Adrenal gland (tissue), 19 donors: ENCODE measurements around the gene CERCAM. TPM values are rescaled to one million over a fixed set of nuclear protein-coding genes. Genes with fewer than 3 reads are reported as not detected.

Experiments
- DNase-seq, 7 donors: peaks; one replicate each; pipeline ENCODE4 v3.0.0-alpha.2; 2019 to 2020
- H3K27ac ChIP-seq, 5 donors: fragments of 200-600 bp; sonication (generic) in 4 of 5; 1 replicate in 3 of 5; 2 replicates in 2 of 5; pipeline versions ENCODE4 v1.5.1 to v1.8.0; 2016 to 2020; ENCODE audit warnings: mild to moderate bottlenecking in 1 of 5
- H3K27me3 ChIP-seq: fragments of 200-600 bp; 2 replicates; pipeline ENCODE4 v1.8.0; 2021
- H3K36me3 ChIP-seq, 2 donors: fragments of 200-600 bp; replicated peaks in 1 of 2; 1 replicate in 1 of 2; 2 replicates in 1 of 2; pipeline versions ENCODE4 v1.5.1 to v1.8.0; 2018 to 2022
- H3K4me1 ChIP-seq, 2 donors: fragments of 200-600 bp; replicated peaks in 1 of 2; 1 replicate in 1 of 2; 2 replicates in 1 of 2; pipeline versions ENCODE4 v1.5.1 to v1.8.0; 2018 to 2021
- H3K4me3 ChIP-seq, 4 donors: fragments of 200-600 bp; sonication (generic) in 3 of 4; one replicate each; pipeline ENCODE4 v1.5.1; 2016 to 2018
- H3K9me3 ChIP-seq, 3 donors: fragments of 200-600 bp; sonication (generic) in 1 of 3; replicated peaks in 1 of 3; 1 replicate in 2 of 3; 2 replicates in 1 of 3; pipeline versions ENCODE4 v1.5.1 to v1.8.0; 2016 to 2021
- CTCF ChIP-seq, 6 experiments: fragments of 450-650 bp in 4 of 6; fragments of 200-600 bp in 2 of 6; sonication (generic) in 1 of 6; IDR thresholded peaks; 1 replicate in 5 of 6; 2 replicates in 1 of 6; pipeline versions ENCODE4 v1.5.1 to v1.8.0; 2016 to 2021; ENCODE audit warnings: antibody characterized with exemption in 6 of 6, mild to moderate bottlenecking in 2 of 6, moderate library complexity in 1 of 6
- POLR2A ChIP-seq, 2 donors: fragments of 450-650 bp; IDR thresholded peaks; one replicate each; pipeline ENCODE4 v1.6.1; 2017; ENCODE audit warnings: antibody characterized with exemption in 2 of 2, mild to moderate bottlenecking in 2 of 2, moderate library complexity in 1 of 2
- WGBS, 4 donors: extraction: QIAGEN DNeasy Blood & Tissue Kit in 2 of 4; methylation state at CpG; one replicate each; pipeline versions ENCODE4 v1.1.5 to v1.1.7; 2013 to 2017; 5-methylcytosine and 5-hydroxymethylcytosine counted together
- intact Hi-C, 2 donors: fragments of 100-400 bp; cut with DNase I; formaldehyde crosslinking; loops; one replicate each; pipeline versions ENCODE4 v1.14.1 to v1.15.0; 2022 to 2023
- long read RNA-seq, 10 donors: library from polyadenylated mRNA in 3 of 10; unstranded in 2 of 10; stranded (forward) in 1 of 10; transcript quantifications; one replicate each; pipeline ENCODE4 v2.0.0 and lab custom pipeline, GENCODE V29; 2021 to 2026
- polyA plus RNA-seq, 3 donors: library from polyadenylated mRNA; stranded (reverse); fragments of 200-250 nt in 2 of 3; fragments of 350-450 nt in 1 of 3; fragmentation: Illumina TruSeq in 1 of 3; extraction: RNeasy Lipid Tissue Mini Kit (QIAGEN cat#74804) in 1 of 3; gene quantifications; one replicate each; pipeline ENCODE4 v1.2.3, GENCODE V29; 2013 to 2014
- total RNA-seq, 9 donors: library from RNA; depleted of rRNA in 4 of 9; stranded (reverse); fragments of >200 nt in 4 of 9; fragments of 120-200 nt in 1 of 9; fragmentation: NEBNext Ultra II Directional in 1 of 9; extraction: Animal tissue kit (Norgen Biotek cat#: 25700) in 1 of 9; gene quantifications; one replicate each; pipeline versions ENCODE4 v1.1.0 to v1.2.4, GENCODE V29; 2013 to 2023
- donor health status: healthy with polysubstance abuse.
- donor health status: Bipolar disorder and iron deficiency.
- donor health status: DM: yes; HTN: yes; CAD: no.
- donor health status: DM: no; HTN: no; CAD: no.
- donor health status: DM: no; HTN: no; CAD: no.
- donor health status: DM: yes; HTN: yes; CAD: no.

The CERCAM gene
- total RNA-seq (10 to 100 TPM in 8 of 9 donors, 1 to 10 TPM in 1; 8.1 to 43.5 (median 16.8) TPM), polyA plus RNA-seq (10 to 100 TPM in 2 of 3 donors, 1 to 10 TPM in 1; 5.1 to 34.2 (median 16.2) TPM)
- long read RNA-seq, donor 1, partial matches to known transcripts: 0 of 1 reads
- long read RNA-seq, donor 1, other reads (novel, unspliced or antisense): 0 of 1 reads
- long read RNA-seq, donor 2: 0 reads
- long read RNA-seq, donor 3, partial matches to known transcripts: 0 of 1 reads
- long read RNA-seq, donor 3, other reads (novel, unspliced or antisense): 0 of 1 reads
- long read RNA-seq, donor 4, partial matches to known transcripts: 3 of 7 reads
- long read RNA-seq, donor 4, other reads (novel, unspliced or antisense): 0 of 7 reads
- long read RNA-seq, donor 5, transcript CERCAM-201 (13 exons, 2,685 nt): major isoform, 40 of 51 reads
- long read RNA-seq, donor 5, partial matches to known transcripts: 4 of 51 reads
- long read RNA-seq, donor 5, other reads (novel, unspliced or antisense): 7 of 51 reads
- long read RNA-seq, donor 6, transcript CERCAM-201 (13 exons, 2,685 nt): major isoform, 6 of 11 reads
- long read RNA-seq, donor 6, partial matches to known transcripts: 3 of 11 reads
- long read RNA-seq, donor 6, other reads (novel, unspliced or antisense): 2 of 11 reads
- long read RNA-seq, donor 7, partial matches to known transcripts: 0 of 1 reads
- long read RNA-seq, donor 7, other reads (novel, unspliced or antisense): 0 of 1 reads
- long read RNA-seq, donor 8, partial matches to known transcripts: 0 of 2 reads
- long read RNA-seq, donor 8, other reads (novel, unspliced or antisense): 0 of 2 reads
- long read RNA-seq, donor 9, partial matches to known transcripts: 0 of 1 reads
- long read RNA-seq, donor 9, other reads (novel, unspliced or antisense): 0 of 1 reads
- long read RNA-seq, donor 10, partial matches to known transcripts: 0 of 1 reads
- long read RNA-seq, donor 10, other reads (novel, unspliced or antisense): 0 of 1 reads

- H3K4me3 ChIP-seq: peak within 1 kb of the TSS in 3 of 4 donors; percentile 25 to 63 (median 43)
- peak in 5 of 7 donors; percentile 33 to 64 (median 54) for DNase-seq
- H3K27ac ChIP-seq: peak within 1 kb of the TSS in 2 of 5 donors; percentile 16 to 55
- 1% methylated on average over 48 to 59 of the region's 59 CpGs; no CpG with 5 or more reads in 2 of the 4 donors for WGBS, 4 donors
- peaks cover 4% of the 10 kb centered on the region for H3K27me3 ChIP-seq
- H3K36me3 ChIP-seq: no peaks in the 10 kb centered on the region
- H3K4me1 ChIP-seq: peaks cover 0 to 13% of the 10 kb centered on the region in 2 donors
- H3K9me3 ChIP-seq: no peaks in the 10 kb centered on the region
- TF ChIP-seq POLR2A (IDR thresholded peaks at IDR 0.05) (no peak), CTCF (IDR thresholded peaks at IDR 0.05) (peak in 1 of 6 experiments; percentile 16)
- intact Hi-C loops: no loop called here
Measured at GRCh38 chr9:128420651-128421481, at the start of gene CERCAM. Gene CERCAM, plus strand, starts transcription at chr9:128420857. Its CDS starts 21 bp downstream, at chr9:128420878.

- WGBS, 4 donors: 1 to 2% (median 1%) methylated on average over 10 of the region's 10 CpGs
- Histone ChIP-seq H3K4me3 (peak overlapping the region; percentile 16 to 99 (median 89)), H3K9me3 (no peaks in the 10 kb centered on the region), H3K36me3 (no peaks in the 10 kb centered on the region), H3K27ac (peak overlapping the region; percentile 72 to 98 (median 86)), H3K27me3 (no peaks in the 10 kb centered on the region), H3K4me1 (peaks cover 14 to 35% of the 10 kb centered on the region in 2 donors)
- no peak for DNase-seq
- TF ChIP-seq CTCF (IDR thresholded peaks at IDR 0.05) (no peak), POLR2A (IDR thresholded peaks at IDR 0.05) (no peak)
- intact Hi-C loops: no loop called here
Measured at GRCh38 chr9:128371630-128372117, 49.0 kb upstream of the CERCAM start.

GRCh38 chr9:128372188-128372641, 48.4 kb upstream of the CERCAM start:
- no peaks in the 10 kb centered on the region for H3K27me3 ChIP-seq
- DNase-seq: peak in 3 of 7 donors; percentile 21 to 66 (median 34)
- no peaks in the 10 kb centered on the region for H3K36me3 ChIP-seq
- TF ChIP-seq CTCF (IDR thresholded peaks at IDR 0.05): no peak
- TF ChIP-seq POLR2A (IDR thresholded peaks at IDR 0.05): no peak
- WGBS, 4 donors: 17 to 26% (median 21%) methylated on average over 4 of the region's 4 CpGs
- peak overlapping the region in 1 of 5 donors; percentile 13 for H3K27ac ChIP-seq
- H3K4me3 ChIP-seq: peak overlapping the region in 1 of 4 donors; percentile 85
- H3K9me3 ChIP-seq: no peaks in the 10 kb centered on the region
- intact Hi-C loops: no loop called here
- H3K4me1 ChIP-seq: peaks cover 14 to 35% of the 10 kb centered on the region in 2 donors
